ENCODE data around the gene JPH4. TPM values are rescaled to one million over a fixed set of nuclear protein-coding genes. Genes with fewer than 3 reads are reported as not detected.

JPH4 gene
- total RNA-seq, 5 donors from 2014 or later (not counting 1 experiment from before 2014, with no cell fraction given): 0.10 to 0.13 TPM; not detected in 3

- POLR2A ChIA-PET: no interaction called here
- H3K27ac ChIP-seq (ENCODE audit: low read length): no peak overlapping the region
- H3K9me3 Mint-ChIP-seq: no peaks in the 10 kb centered on the region
- CTCF ChIA-PET: no interaction called here
- no peaks in the 10 kb centered on the region for H3K36me3 Mint-ChIP-seq
- peaks cover 6 to 32% of the 10 kb centered on the region in 2 experiments for H3K27me3 ChIP-seq (replicated peaks in 1 of 2; ENCODE audit: control insufficient read depth in 2 of 2, extremely low read depth in 1 of 2, insufficient read depth in 2 of 2, low read length in 1 of 2)
- no peak for DNase-seq
- peaks cover 0 to 4% of the 10 kb centered on the region in 2 experiments for H3K4me1 ChIP-seq (ENCODE audit: control insufficient read depth in 1 of 2, extremely low read depth in 1 of 2, insufficient read depth in 2 of 2, low read length in 2 of 2)
- no peak for ATAC-seq (replicated peaks in 1 of 4)
- no CpG with 5 or more reads among the region's 3 CpGs for WGBS (ENCODE audit: insufficient coverage)
- H3K4me3 ChIP-seq (ENCODE audit: control insufficient read depth in 1 of 2, extremely low read depth in 1 of 2, low read length in 1 of 2): no peak overlapping the region
- no peak overlapping the region for H3K27ac Mint-ChIP-seq
- H3K27me3 Mint-ChIP-seq: peaks cover 44 to 53% of the 10 kb centered on the region in 2 donors
- H3K9me3 ChIP-seq: no peaks in the 10 kb centered on the region
- no peaks in the 10 kb centered on the region for H3K36me3 ChIP-seq (ENCODE audit: control insufficient read depth in 2 of 2, extremely low read depth in 1 of 2, insufficient read depth in 1 of 2, low read length in 1 of 2)
- H3K4me3 Mint-ChIP-seq: no peak overlapping the region
- H3K4me1 Mint-ChIP-seq: peaks cover 3 to 10% (median 10%) of the 10 kb centered on the region in 3 donors
Measured at GRCh38 chr14:23582906-23583760, 4.5 kb upstream of the JPH4 start.

DNA sequence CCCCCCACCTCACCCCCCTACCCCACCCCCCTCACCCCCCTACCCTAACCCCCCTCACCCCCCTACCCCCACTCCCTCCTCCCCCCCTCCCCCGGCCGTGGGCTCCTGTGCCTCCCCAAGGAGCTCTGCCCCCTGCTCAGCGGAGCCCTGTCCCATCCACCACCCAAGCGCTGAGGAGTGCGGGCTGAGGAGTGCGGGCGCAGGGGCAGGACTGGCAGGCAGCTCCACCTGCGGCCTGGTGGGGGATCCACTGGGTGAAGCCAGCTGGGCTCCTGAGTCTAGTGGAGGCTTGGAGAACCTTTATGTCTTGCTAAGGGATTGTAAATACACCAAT, 2.3 kb upstream of the JPH4 start:
- Mint-ChIP-seq H3K4me1 (peaks cover 15 to 20% (median 19%) of the 10 kb centered on the region in 3 donors), H3K9me3 (no peaks in the 10 kb centered on the region), H3K27ac (no peak overlapping the region), H3K27me3 (peaks cover 53 to 54% of the 10 kb centered on the region in 2 donors), H3K36me3 (no peaks in the 10 kb centered on the region), H3K4me3 (no peak overlapping the region)
- no peak for DNase-seq
- ChIA-PET CTCF (no interaction called here), POLR2A (interaction anchor here in 1 of 2 donors (0.6 kb wide), 1 partner anchor 507 kb away, joined by 4 read pairs; no protein-coding TSS in a partner anchor)
- Histone ChIP-seq H3K27ac (ENCODE audit: low read length) (no peak overlapping the region), H3K9me3 (no peaks in the 10 kb centered on the region), H3K4me1 (ENCODE audit: control insufficient read depth in 1 of 2, extremely low read depth in 1 of 2, insufficient read depth in 2 of 2, low read length in 2 of 2) (peaks cover 0 to 23% of the 10 kb centered on the region in 2 experiments), H3K36me3 (ENCODE audit: control insufficient read depth in 2 of 2, extremely low read depth in 1 of 2, insufficient read depth in 1 of 2, low read length in 1 of 2) (no peaks in the 10 kb centered on the region), H3K4me3 (ENCODE audit: control insufficient read depth in 1 of 2, extremely low read depth in 1 of 2, low read length in 1 of 2) (no peak overlapping the region), H3K27me3 (replicated peaks in 1 of 2; ENCODE audit: control insufficient read depth in 2 of 2, extremely low read depth in 1 of 2, insufficient read depth in 2 of 2, low read length in 1 of 2) (peaks cover 10 to 45% of the 10 kb centered on the region in 2 experiments)
- WGBS (ENCODE audit: insufficient coverage): no CpG with 5 or more reads among the region's 8 CpGs
- no peak for ATAC-seq (replicated peaks in 1 of 4)

GRCh38 chr14:23580152-23580926, 1.7 kb upstream of the JPH4 start:
- H3K36me3 Mint-ChIP-seq: no peaks in the 10 kb centered on the region
- H3K4me1 Mint-ChIP-seq: peaks cover 16 to 21% (median 19%) of the 10 kb centered on the region in 3 donors
- Histone ChIP-seq H3K27ac (ENCODE audit: low read length) (no peak overlapping the region), H3K27me3 (replicated peaks in 1 of 2; ENCODE audit: control insufficient read depth in 2 of 2, extremely low read depth in 1 of 2, insufficient read depth in 2 of 2, low read length in 1 of 2) (peaks cover 11 to 48% of the 10 kb centered on the region in 2 experiments), H3K4me3 (ENCODE audit: control insufficient read depth in 1 of 2, extremely low read depth in 1 of 2, low read length in 1 of 2) (no peak overlapping the region), H3K9me3 (no peaks in the 10 kb centered on the region), H3K36me3 (ENCODE audit: control insufficient read depth in 2 of 2, extremely low read depth in 1 of 2, insufficient read depth in 1 of 2, low read length in 1 of 2) (no peaks in the 10 kb centered on the region), H3K4me1 (ENCODE audit: control insufficient read depth in 1 of 2, extremely low read depth in 1 of 2, insufficient read depth in 2 of 2, low read length in 2 of 2) (peaks cover 0 to 23% of the 10 kb centered on the region in 2 experiments)
- peaks cover 48 to 52% of the 10 kb centered on the region in 2 donors for H3K27me3 Mint-ChIP-seq
- H3K27ac Mint-ChIP-seq: no peak overlapping the region
- no peak overlapping the region for H3K4me3 Mint-ChIP-seq
- ATAC-seq (replicated peaks in 1 of 4) (no peak), DNase-seq (no peak)
- no peaks in the 10 kb centered on the region for H3K9me3 Mint-ChIP-seq
- WGBS (ENCODE audit: insufficient coverage): 94% methylated on average over 15 of the region's 24 CpGs
- ChIA-PET CTCF (interaction anchor here in 1 of 2 donors (1.1 kb wide), 1 partner anchor 9 kb away, joined by 3 read pairs; no protein-coding TSS in a partner anchor), POLR2A (no interaction called here)

GRCh38 chr14:23579739-23580138, 1.1 kb upstream of the JPH4 start:
- H3K36me3 ChIP-seq (ENCODE audit: control insufficient read depth in 2 of 2, extremely low read depth in 1 of 2, insufficient read depth in 1 of 2, low read length in 1 of 2): no peaks in the 10 kb centered on the region
- Mint-ChIP-seq H3K4me3 (no peak overlapping the region), H3K27ac (no peak overlapping the region), H3K27me3 (peaks cover 53 to 57% of the 10 kb centered on the region in 2 donors), H3K36me3 (peaks cover 3% of the 10 kb centered on the region), H3K4me1 (peaks cover 18 to 25% (median 19%) of the 10 kb centered on the region in 3 donors), H3K9me3 (no peaks in the 10 kb centered on the region)
- ATAC-seq (replicated peaks in 1 of 4) (no peak), DNase-seq (no peak)
- H3K9me3 ChIP-seq: no peaks in the 10 kb centered on the region
- no peak overlapping the region for H3K27ac ChIP-seq (ENCODE audit: low read length)
- ChIA-PET POLR2A (no interaction called here), CTCF (interaction anchor here (1.0 to 1.1 kb wide), 2 partner anchors 9 to 11 kb away, joined by 3 to 7 read pairs; no protein-coding TSS in a partner anchor)
- peaks cover 16 to 52% of the 10 kb centered on the region in 2 experiments for H3K27me3 ChIP-seq (replicated peaks in 1 of 2; ENCODE audit: control insufficient read depth in 2 of 2, extremely low read depth in 1 of 2, insufficient read depth in 2 of 2, low read length in 1 of 2)
- peaks cover 0 to 23% of the 10 kb centered on the region in 2 experiments for H3K4me1 ChIP-seq (ENCODE audit: control insufficient read depth in 1 of 2, extremely low read depth in 1 of 2, insufficient read depth in 2 of 2, low read length in 2 of 2)
- H3K4me3 ChIP-seq (ENCODE audit: control insufficient read depth in 1 of 2, extremely low read depth in 1 of 2, low read length in 1 of 2): no peak overlapping the region

DNA sequence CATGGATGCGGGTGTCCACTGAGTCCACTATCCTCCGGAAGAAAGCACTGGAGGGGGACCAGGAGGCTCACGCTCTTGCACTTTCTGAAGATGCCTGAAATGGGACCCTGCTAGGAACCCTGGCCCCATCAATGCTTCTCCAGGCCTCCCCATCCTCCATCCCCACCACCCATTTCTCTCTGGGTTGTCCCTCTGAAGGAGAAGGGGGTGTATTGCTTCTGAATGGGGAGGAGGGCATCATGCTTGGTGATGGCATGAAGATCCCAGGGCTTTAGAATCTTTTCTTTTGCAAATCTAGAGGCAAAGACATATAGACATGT, 681 bp upstream of the JPH4 start:
- Histone ChIP-seq H3K27me3 (replicated peaks in 1 of 2; ENCODE audit: control insufficient read depth in 2 of 2, extremely low read depth in 1 of 2, insufficient read depth in 2 of 2, low read length in 1 of 2) (peaks cover 16 to 55% of the 10 kb centered on the region in 2 experiments), H3K4me3 (ENCODE audit: control insufficient read depth in 1 of 2, extremely low read depth in 1 of 2, low read length in 1 of 2) (no peak overlapping the region), H3K4me1 (ENCODE audit: control insufficient read depth in 1 of 2, extremely low read depth in 1 of 2, insufficient read depth in 2 of 2, low read length in 2 of 2) (peaks cover 0 to 23% of the 10 kb centered on the region in 2 experiments), H3K36me3 (ENCODE audit: control insufficient read depth in 2 of 2, extremely low read depth in 1 of 2, insufficient read depth in 1 of 2, low read length in 1 of 2) (no peaks in the 10 kb centered on the region), H3K27ac (ENCODE audit: low read length) (no peak overlapping the region), H3K9me3 (no peaks in the 10 kb centered on the region)
- Mint-ChIP-seq H3K4me1 (peaks cover 18 to 25% (median 19%) of the 10 kb centered on the region in 3 donors), H3K36me3 (peaks cover 3% of the 10 kb centered on the region), H3K27me3 (peaks cover 53 to 56% of the 10 kb centered on the region in 2 donors), H3K27ac (no peak overlapping the region), H3K4me3 (peak overlapping the region in 1 of 3 donors; percentile 80), H3K9me3 (no peaks in the 10 kb centered on the region)
- no peak for ATAC-seq (replicated peaks in 1 of 4)
- CTCF ChIA-PET: interaction anchor here (1.0 to 1.1 kb wide), 2 partner anchors 10 to 11 kb away, joined by 3 to 7 read pairs; no protein-coding TSS in a partner anchor
- POLR2A ChIA-PET: no interaction called here
- 81% methylated on average over 2 of the region's 3 CpGs for WGBS (ENCODE audit: insufficient coverage)
- DNase-seq: no peak

- no peaks in the 10 kb centered on the region for H3K9me3 ChIP-seq
- peaks cover 3% of the 10 kb centered on the region for H3K36me3 Mint-ChIP-seq
- ATAC-seq (replicated peaks in 1 of 4) (peak in 1 of 4 experiments; percentile 35), DNase-seq (peak in 1 of 35 experiments; percentile 9)
- ChIA-PET CTCF (interaction anchor here in 1 of 2 donors (0.6 kb wide), 2 partner anchors 19 to 344 kb away, joined by 3 to 7 read pairs; no protein-coding TSS in a partner anchor), POLR2A (interaction anchor here (0.5 to 0.6 kb wide), 2 partner anchors 49 to 417 kb away, joined by 3 to 5 read pairs; no protein-coding TSS in a partner anchor)
- H3K4me3 ChIP-seq (ENCODE audit: control insufficient read depth in 1 of 2, extremely low read depth in 1 of 2, low read length in 1 of 2): no peak overlapping the region
- H3K27me3 Mint-ChIP-seq: peaks cover 50 to 59% of the 10 kb centered on the region in 2 donors
- no peaks in the 10 kb centered on the region for H3K9me3 Mint-ChIP-seq
- H3K4me1 Mint-ChIP-seq: peaks cover 18 to 27% (median 19%) of the 10 kb centered on the region in 3 donors
- peaks cover 0 to 23% of the 10 kb centered on the region in 2 experiments for H3K4me1 ChIP-seq (ENCODE audit: control insufficient read depth in 1 of 2, extremely low read depth in 1 of 2, insufficient read depth in 2 of 2, low read length in 2 of 2)
- 8% methylated on average over 2 of the region's 24 CpGs for WGBS (ENCODE audit: insufficient coverage)
- H3K36me3 ChIP-seq (ENCODE audit: control insufficient read depth in 2 of 2, extremely low read depth in 1 of 2, insufficient read depth in 1 of 2, low read length in 1 of 2): no peaks in the 10 kb centered on the region
- no peak overlapping the region for H3K27ac ChIP-seq (ENCODE audit: low read length)
- H3K27me3 ChIP-seq (replicated peaks in 1 of 2; ENCODE audit: control insufficient read depth in 2 of 2, extremely low read depth in 1 of 2, insufficient read depth in 2 of 2, low read length in 1 of 2): peaks cover 16 to 66% of the 10 kb centered on the region in 2 experiments
- H3K27ac Mint-ChIP-seq: no peak overlapping the region
- H3K4me3 Mint-ChIP-seq: peak overlapping the region in 1 of 3 donors; percentile 80
Measured at GRCh38 chr14:23577710-23578392, 739 bp downstream of the JPH4 start.
